Measurements from ENCODE around the gene KRTAP4-16.
"Not testable (repeated sequence)": the region's sequence is repeated elsewhere in the genome, so short reads cannot be mapped to it uniquely, and the experiment has no call there.

KRTAP4-16 gene

GRCh38 chr17:41064301-41064700 is 37.7 kb downstream of the KRTAP4-16 start:
- Histone ChIP-seq H3K27me3 (ENCODE audit: control insufficient read depth, insufficient read depth, low read length) (no peaks in the 10 kb centered on the region), H3K9me3 (ENCODE audit: control insufficient read depth, insufficient read depth, low read length) (no peaks in the 10 kb centered on the region), H3K4me3 (ENCODE audit: low read depth, low read length) (no peak overlapping the region), H3K4me1 (ENCODE audit: control insufficient read depth, insufficient read depth, low read length) (no peaks in the 10 kb centered on the region), H3K36me3 (ENCODE audit: control insufficient read depth, insufficient read depth, low read length) (no peaks in the 10 kb centered on the region), H3K9ac (ENCODE audit: low read depth, low read length) (no peak overlapping the region)

- Histone ChIP-seq H3K9ac (ENCODE audit: low read depth, low read length) (no peak overlapping the region), H3K36me3 (ENCODE audit: control insufficient read depth, insufficient read depth, low read length) (no peaks in the 10 kb centered on the region), H3K4me1 (ENCODE audit: control insufficient read depth, insufficient read depth, low read length) (no peaks in the 10 kb centered on the region), H3K27me3 (ENCODE audit: control insufficient read depth, insufficient read depth, low read length) (no peaks in the 10 kb centered on the region), H3K9me3 (ENCODE audit: control insufficient read depth, insufficient read depth, low read length) (no peaks in the 10 kb centered on the region), H3K4me3 (ENCODE audit: low read depth, low read length) (no peak overlapping the region)
Observed at GRCh38 chr17:41063449-41063848, 38.6 kb downstream of the KRTAP4-16 start.

- Histone ChIP-seq H3K36me3 (ENCODE audit: control insufficient read depth, insufficient read depth, low read length) (no peaks in the 10 kb centered on the region), H3K4me3 (ENCODE audit: low read depth, low read length) (no peak overlapping the region), H3K4me1 (ENCODE audit: control insufficient read depth, insufficient read depth, low read length) (no peaks in the 10 kb centered on the region), H3K9me3 (ENCODE audit: control insufficient read depth, insufficient read depth, low read length) (no peaks in the 10 kb centered on the region), H3K9ac (ENCODE audit: low read depth, low read length) (no peak overlapping the region), H3K27me3 (ENCODE audit: control insufficient read depth, insufficient read depth, low read length) (no peaks in the 10 kb centered on the region)
Observed at GRCh38 chr17:41061964-41062363, 40.0 kb downstream of the KRTAP4-16 start.

- H3K36me3 ChIP-seq (ENCODE audit: control insufficient read depth, insufficient read depth, low read length) = no peaks in the 10 kb centered on the region
- H3K9ac ChIP-seq (ENCODE audit: low read depth, low read length) = no peak within 1 kb of the TSS
- H3K4me1 ChIP-seq (ENCODE audit: control insufficient read depth, insufficient read depth, low read length) = no peaks in the 10 kb centered on the region
- no peaks in the 10 kb centered on the region for H3K9me3 ChIP-seq (ENCODE audit: control insufficient read depth, insufficient read depth, low read length)
- H3K27me3 ChIP-seq (ENCODE audit: control insufficient read depth, insufficient read depth, low read length) = no peaks in the 10 kb centered on the region
- H3K4me3 ChIP-seq (ENCODE audit: low read depth, low read length) = no peak within 1 kb of the TSS
Observed at GRCh38 chr17:41060052-41060604, 41.9 kb downstream of the KRTAP4-16 start, which contains the start of gene KRTAP2-3. KRTAP2-3 (minus strand) TSS chr17:41060114; CDS start chr17:41060050, 64 bp downstream.

GRCh38 chr17:41059276-41060051 is 42.5 kb downstream of the KRTAP4-16 start:
- H3K36me3 ChIP-seq (ENCODE audit: control insufficient read depth, insufficient read depth, low read length); H3K4me1 ChIP-seq (ENCODE audit: control insufficient read depth, insufficient read depth, low read length); H3K4me3 ChIP-seq (ENCODE audit: low read depth, low read length); H3K9ac ChIP-seq (ENCODE audit: low read depth, low read length); H3K9me3 ChIP-seq (ENCODE audit: control insufficient read depth, insufficient read depth, low read length); H3K27me3 ChIP-seq (ENCODE audit: control insufficient read depth, insufficient read depth, low read length): not testable (repeated sequence)

- no peak overlapping the region for H3K4me3 ChIP-seq (ENCODE audit: low read depth, low read length)
- H3K9ac ChIP-seq (ENCODE audit: low read depth, low read length) = no peak overlapping the region
- no peaks in the 10 kb centered on the region for H3K9me3 ChIP-seq (ENCODE audit: control insufficient read depth, insufficient read depth, low read length)
- H3K27me3 ChIP-seq (ENCODE audit: control insufficient read depth, insufficient read depth, low read length) = no peaks in the 10 kb centered on the region
- H3K36me3 ChIP-seq (ENCODE audit: control insufficient read depth, insufficient read depth, low read length) = no peaks in the 10 kb centered on the region
- no peaks in the 10 kb centered on the region for H3K4me1 ChIP-seq (ENCODE audit: control insufficient read depth, insufficient read depth, low read length)
Observed at GRCh38 chr17:41058741-41059140, 43.3 kb downstream of the KRTAP4-16 start.

GRCh38 chr17:41057547-41057946 is 44.5 kb downstream of the KRTAP4-16 start:
- Histone ChIP-seq H3K27me3 (ENCODE audit: control insufficient read depth, insufficient read depth, low read length) (no peaks in the 10 kb centered on the region), H3K4me3 (ENCODE audit: low read depth, low read length) (no peak overlapping the region), H3K4me1 (ENCODE audit: control insufficient read depth, insufficient read depth, low read length) (no peaks in the 10 kb centered on the region), H3K9ac (ENCODE audit: low read depth, low read length) (no peak overlapping the region), H3K36me3 (ENCODE audit: control insufficient read depth, insufficient read depth, low read length) (no peaks in the 10 kb centered on the region), H3K9me3 (ENCODE audit: control insufficient read depth, insufficient read depth, low read length) (no peaks in the 10 kb centered on the region)

GRCh38 chr17:41055130-41055529 is 46.9 kb downstream of the KRTAP4-16 start, which contains the start of gene KRTAP2-2:
KRTAP2-2 (minus strand) TSS chr17:41055230; CDS start chr17:41055211, 19 bp downstream.
- H3K36me3 ChIP-seq (ENCODE audit: control insufficient read depth, insufficient read depth, low read length); H3K9me3 ChIP-seq (ENCODE audit: control insufficient read depth, insufficient read depth, low read length); H3K4me1 ChIP-seq (ENCODE audit: control insufficient read depth, insufficient read depth, low read length); H3K4me3 ChIP-seq (ENCODE audit: low read depth, low read length); H3K27me3 ChIP-seq (ENCODE audit: control insufficient read depth, insufficient read depth, low read length); H3K9ac ChIP-seq (ENCODE audit: low read depth, low read length): not testable (repeated sequence)

GRCh38 chr17:41054556-41054955 is 47.5 kb downstream of the KRTAP4-16 start:
- H3K4me1 ChIP-seq (ENCODE audit: control insufficient read depth, insufficient read depth, low read length); H3K9me3 ChIP-seq (ENCODE audit: control insufficient read depth, insufficient read depth, low read length); H3K27me3 ChIP-seq (ENCODE audit: control insufficient read depth, insufficient read depth, low read length); H3K4me3 ChIP-seq (ENCODE audit: low read depth, low read length); H3K9ac ChIP-seq (ENCODE audit: low read depth, low read length); H3K36me3 ChIP-seq (ENCODE audit: control insufficient read depth, insufficient read depth, low read length): not testable (repeated sequence)

GRCh38 chr17:41054025-41054424 is 48.0 kb downstream of the KRTAP4-16 start:
- Histone ChIP-seq H3K9ac (ENCODE audit: low read depth, low read length) (no peak overlapping the region), H3K4me1 (ENCODE audit: control insufficient read depth, insufficient read depth, low read length) (no peaks in the 10 kb centered on the region), H3K9me3 (ENCODE audit: control insufficient read depth, insufficient read depth, low read length) (no peaks in the 10 kb centered on the region), H3K27me3 (ENCODE audit: control insufficient read depth, insufficient read depth, low read length) (no peaks in the 10 kb centered on the region), H3K36me3 (ENCODE audit: control insufficient read depth, insufficient read depth, low read length) (no peaks in the 10 kb centered on the region), H3K4me3 (ENCODE audit: low read depth, low read length) (no peak overlapping the region)

- Histone ChIP-seq H3K27me3 (ENCODE audit: control insufficient read depth, insufficient read depth, low read length) (no peaks in the 10 kb centered on the region), H3K4me3 (ENCODE audit: low read depth, low read length) (no peak overlapping the region), H3K36me3 (ENCODE audit: control insufficient read depth, insufficient read depth, low read length) (no peaks in the 10 kb centered on the region)
Observed at GRCh38 chr17:41052566-41052965, 49.4 kb downstream of the KRTAP4-16 start.

More at GRCh38 chr17:41052566-41052965, 49.4 kb downstream of the KRTAP4-16 start:
- Histone ChIP-seq H3K9me3 (ENCODE audit: control insufficient read depth, insufficient read depth, low read length) (no peaks in the 10 kb centered on the region), H3K9ac (ENCODE audit: low read depth, low read length) (no peak overlapping the region), H3K4me1 (ENCODE audit: control insufficient read depth, insufficient read depth, low read length) (no peaks in the 10 kb centered on the region)
